Esophagus squamous epithelium (tissue), 5 donors: ENCODE results near the gene TBCK. TPM values are rescaled to one million over a fixed set of nuclear protein-coding genes. Genes with fewer than 3 reads are reported as not detected.

Source experiments
- DNase-seq: peaks from one replicate; lab custom pipeline; 2025; lab: John Stamatoyannopoulos, UW
- H3K27ac ChIP-seq, 4 donors: fragments of 200-600 bp; sonication (generic); one replicate each; pipeline ENCODE4 v1.5.1; 2016 to 2019; ENCODE audit warnings: mild to moderate bottlenecking in 1 of 4
- H3K27me3 ChIP-seq, 4 donors: fragments of 200-600 bp; sonication (generic); 1 replicate in 3 of 4; 2 replicates in 1 of 4; pipeline versions ENCODE4 v1.5.1 to v1.6.0; 2017 to 2021; ENCODE audit warnings: antibody characterized with exemption in 1 of 4
- H3K36me3 ChIP-seq, 3 donors: fragments of 200-600 bp; sonication (generic); one replicate each; pipeline ENCODE4 v1.5.1; 2016 to 2019
- H3K4me1 ChIP-seq, 3 donors: fragments of 200-600 bp; sonication (generic); one replicate each; pipeline ENCODE4 v1.5.1; 2017 to 2019
- H3K4me3 ChIP-seq, 4 donors: fragments of 200-600 bp; sonication (generic); 1 replicate in 3 of 4; 2 replicates in 1 of 4; pipeline ENCODE4 v1.5.1; 2016 to 2019; ENCODE audit warnings: mild to moderate bottlenecking in 2 of 4, moderate library complexity in 1 of 4
- H3K9me3 ChIP-seq, 3 donors: fragments of 200-600 bp; sonication (generic); one replicate each; pipeline ENCODE4 v1.5.1; 2016 to 2019
- CTCF ChIP-seq, 6 experiments: fragments of 450-650 bp in 4 of 6; fragments of 200-600 bp in 2 of 6; sonication (generic) in 2 of 6; IDR thresholded peaks; one replicate each; pipeline ENCODE4 v1.5.1; 2016 to 2019; ENCODE audit warnings: antibody characterized with exemption in 6 of 6, mild to moderate bottlenecking in 4 of 6, moderate library complexity in 4 of 6
- POLR2A ChIP-seq, 4 donors: fragments of 450-650 bp; IDR thresholded peaks; one replicate each; pipeline ENCODE4 v1.6.1; 2017; ENCODE audit warnings: antibody characterized with exemption in 4 of 4, mild to moderate bottlenecking in 4 of 4, moderate library complexity in 3 of 4
- WGBS, 2 donors: methylation state at CpG; one replicate each; pipeline ENCODE4 v1.1.5; 2018; 5-methylcytosine and 5-hydroxymethylcytosine counted together
- intact Hi-C: fragments of 100-400 bp; cut with DNase I; formaldehyde crosslinking; loops from one replicate; pipeline ENCODE4 v1.15.0; 2022
- total RNA-seq, 4 donors: library from RNA; depleted of rRNA; stranded (reverse); fragments of >200 nt; gene quantifications; one replicate each; pipeline ENCODE4 v1.1.0, GENCODE V29; 2016
- donor health status: DM: yes; HTN: yes; CAD: no.

Gene TBCK
- total RNA-seq, 4 donors from 2014 or later: 14.2 to 29.8 (median 16.9) TPM

- DNase-seq: no peak
- TF ChIP-seq CTCF (IDR thresholded peaks at IDR 0.05) (no peak), POLR2A (IDR thresholded peaks at IDR 0.05) (no peak)
- Histone ChIP-seq H3K36me3 (peaks cover 0 to 24% (median 0%) of the 10 kb centered on the region in 3 donors), H3K4me1 (no peaks in the 10 kb centered on the region), H3K27me3 (no peaks in the 10 kb centered on the region), H3K4me3 (no peak overlapping the region), H3K27ac (no peak overlapping the region), H3K9me3 (peaks cover 0 to 10% (median 0%) of the 10 kb centered on the region in 3 donors)
- WGBS, 2 donors: 83 to 90% methylated on average over 2 to 3 of the region's 3 CpGs
- intact Hi-C loops: no loop called here
Measured at GRCh38 chr4:106162278-106162677, 153.7 kb downstream of the TBCK start.

- H3K27ac ChIP-seq: no peak overlapping the region
- WGBS, 2 donors: 67 to 87% methylated on average over 2 of the region's 2 CpGs
- no peak overlapping the region for H3K4me3 ChIP-seq
- TF ChIP-seq POLR2A (IDR thresholded peaks at IDR 0.05): no peak
- no peak for TF ChIP-seq CTCF (IDR thresholded peaks at IDR 0.05)
- H3K36me3 ChIP-seq: peaks cover 0 to 40% (median 0%) of the 10 kb centered on the region in 3 donors
- DNase-seq: no peak
- H3K4me1 ChIP-seq: no peaks in the 10 kb centered on the region
- no peaks in the 10 kb centered on the region for H3K27me3 ChIP-seq
- intact Hi-C loops: no loop called here
- peaks cover 0 to 10% (median 0%) of the 10 kb centered on the region in 3 donors for H3K9me3 ChIP-seq
Measured at GRCh38 chr4:106160560-106160959, 155.4 kb downstream of the TBCK start.

- Histone ChIP-seq H3K36me3 (peaks cover 0 to 27% (median 0%) of the 10 kb centered on the region in 3 donors), H3K27me3 (no peaks in the 10 kb centered on the region), H3K9me3 (peaks cover 0 to 18% (median 0%) of the 10 kb centered on the region in 3 donors), H3K27ac (no peak overlapping the region), H3K4me3 (no peak overlapping the region), H3K4me1 (no peaks in the 10 kb centered on the region)
- intact Hi-C loops: no loop called here
- WGBS, 2 donors: 86 to 98% methylated on average over 2 of the region's 2 CpGs
- no peak for DNase-seq
- TF ChIP-seq POLR2A (IDR thresholded peaks at IDR 0.05) (no peak), CTCF (IDR thresholded peaks at IDR 0.05) (no peak)
Measured at GRCh38 chr4:106149911-106150310, 166.1 kb downstream of the TBCK start.

GRCh38 chr4:106149026-106149425 is 167.0 kb downstream of the TBCK start:
- TF ChIP-seq POLR2A (IDR thresholded peaks at IDR 0.05) (no peak), CTCF (IDR thresholded peaks at IDR 0.05) (no peak)

GRCh38 chr4:106142616-106143127 is 173.3 kb downstream of the TBCK start:
- no peak for TF ChIP-seq CTCF (IDR thresholded peaks at IDR 0.05)
- no peak for TF ChIP-seq POLR2A (IDR thresholded peaks at IDR 0.05)
- intact Hi-C loops: no loop called here
- peaks cover 0 to 11% (median 0%) of the 10 kb centered on the region in 3 donors for H3K36me3 ChIP-seq
- no peak overlapping the region for H3K4me3 ChIP-seq
- no peak overlapping the region for H3K27ac ChIP-seq
- 74 to 88% methylated on average over 3 of the region's 3 CpGs for WGBS, 2 donors
- H3K27me3 ChIP-seq: no peaks in the 10 kb centered on the region
- no peak for DNase-seq
- H3K9me3 ChIP-seq: peaks cover 0 to 6% (median 0%) of the 10 kb centered on the region in 3 donors
- no peaks in the 10 kb centered on the region for H3K4me1 ChIP-seq

More at GRCh38 chr4:106149026-106149425, 167.0 kb downstream of the TBCK start:
- Histone ChIP-seq H3K4me3 (no peak overlapping the region), H3K9me3 (peaks cover 0 to 18% (median 0%) of the 10 kb centered on the region in 3 donors), H3K4me1 (no peaks in the 10 kb centered on the region), H3K36me3 (peaks cover 0 to 27% (median 0%) of the 10 kb centered on the region in 3 donors), H3K27me3 (no peaks in the 10 kb centered on the region), H3K27ac (no peak overlapping the region)
- WGBS, 2 donors: 75 to 82% methylated on average over 1 of the region's 1 CpG
- no peak for DNase-seq
- intact Hi-C loops: no loop called here
